GM18505 (cell line): ENCODE data around the gene DBP.

Experiments
- ATAC-seq: cut with Tn5 transposase; IDR thresholded peaks from one replicate; pipeline ENCODE4 v1.9.1; 2021; ENCODE audit not compliant: unreplicated experiment
- POLR2A ChIP-seq: IDR thresholded peaks from 4 replicates; pipeline ENCODE4 v1.6.1; 2011; ENCODE audit warnings: borderline replicate concordance; ENCODE audit not compliant: insufficient read depth, insufficient read length; ENCODE audit errors: extremely low read depth

The DBP gene

DNA sequence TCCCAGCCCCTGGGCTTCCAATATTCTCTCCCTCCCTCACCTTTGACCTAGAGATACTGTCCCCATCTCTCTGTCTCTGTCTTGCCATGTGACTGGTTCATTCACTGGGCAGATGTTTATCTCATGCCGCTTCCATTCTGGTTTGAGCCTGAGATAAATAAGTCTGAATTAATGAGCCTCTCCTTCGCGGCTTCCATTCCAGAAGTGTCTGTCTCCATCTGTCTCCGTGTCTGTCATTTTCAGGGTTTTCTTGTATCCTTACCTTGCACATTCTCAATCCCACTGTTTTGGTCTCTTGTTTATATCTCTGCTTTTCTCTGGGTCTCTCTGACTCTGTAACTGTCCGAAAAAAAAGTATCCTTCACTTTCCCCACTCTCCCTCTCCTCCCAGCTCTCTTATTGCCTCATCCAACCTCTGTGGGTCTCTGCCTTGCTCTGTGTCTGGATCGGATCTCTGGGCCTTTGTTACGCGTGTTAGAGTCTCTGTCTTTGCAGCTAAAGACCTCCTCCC is 13.6 kb downstream of the DBP start:
- no peak for TF ChIP-seq POLR2A
- ATAC-seq = no peak

- ATAC-seq = no peak
- TF ChIP-seq POLR2A = no peak
Observed at GRCh38 chr19:48619692-48620585, 17.2 kb downstream of the DBP start.

DNA sequence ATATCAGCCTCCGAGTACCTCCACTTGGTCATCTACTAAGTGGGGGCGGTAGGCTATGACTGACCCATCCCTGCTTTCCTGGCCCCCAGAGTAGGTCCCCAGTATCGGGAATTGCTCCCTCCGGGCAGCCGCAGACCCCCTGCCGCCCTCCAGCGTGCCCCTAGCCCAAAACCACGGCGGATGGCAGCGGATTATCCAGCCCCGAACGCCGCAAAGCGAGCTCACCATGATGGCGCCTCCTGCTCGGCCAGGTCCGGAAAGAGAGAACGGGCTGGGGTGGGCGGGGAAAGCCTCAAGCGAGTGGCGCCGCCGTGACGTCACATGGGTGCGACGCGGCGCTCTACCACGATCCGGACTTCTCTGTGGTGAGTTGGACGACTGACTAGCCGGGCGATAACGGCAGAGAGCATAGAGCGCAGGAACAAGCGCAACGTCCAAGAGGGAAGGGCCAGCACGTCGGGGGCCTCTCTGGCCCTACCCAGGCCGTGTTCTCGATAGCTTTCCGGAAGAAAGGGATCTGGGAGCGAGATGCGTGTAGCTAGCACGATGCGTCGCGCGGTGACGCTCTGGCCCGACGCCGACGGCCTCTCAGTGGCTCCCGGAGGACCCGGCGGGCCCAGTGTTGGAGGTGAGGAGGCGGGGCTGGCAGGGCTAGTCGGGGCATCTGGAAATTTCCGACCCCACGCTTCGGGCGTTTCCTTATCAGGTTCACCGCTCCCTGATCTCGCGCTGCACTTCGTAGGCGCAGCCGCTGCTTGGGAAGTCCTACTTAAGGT is 18.1 kb downstream of the DBP start, which contains the start of the genes RPL18 and SPHK2:
Gene RPL18 (minus strand): TSS at position 263 of the 776 bp plus-strand sequence. CDS start 35 bp downstream, at position 228.
Gene SPHK2 (plus strand): TSS at position 591 of the 776 bp plus-strand sequence. CDS start 1,009 bp downstream, outside the sequence.
- peak; percentile 98 for TF ChIP-seq POLR2A
- peak; percentile 83 for ATAC-seq

GRCh38 chr19:48618278-48618915 is 18.8 kb downstream of the DBP start:
- TF ChIP-seq POLR2A = no peak
- no peak for ATAC-seq

DNA sequence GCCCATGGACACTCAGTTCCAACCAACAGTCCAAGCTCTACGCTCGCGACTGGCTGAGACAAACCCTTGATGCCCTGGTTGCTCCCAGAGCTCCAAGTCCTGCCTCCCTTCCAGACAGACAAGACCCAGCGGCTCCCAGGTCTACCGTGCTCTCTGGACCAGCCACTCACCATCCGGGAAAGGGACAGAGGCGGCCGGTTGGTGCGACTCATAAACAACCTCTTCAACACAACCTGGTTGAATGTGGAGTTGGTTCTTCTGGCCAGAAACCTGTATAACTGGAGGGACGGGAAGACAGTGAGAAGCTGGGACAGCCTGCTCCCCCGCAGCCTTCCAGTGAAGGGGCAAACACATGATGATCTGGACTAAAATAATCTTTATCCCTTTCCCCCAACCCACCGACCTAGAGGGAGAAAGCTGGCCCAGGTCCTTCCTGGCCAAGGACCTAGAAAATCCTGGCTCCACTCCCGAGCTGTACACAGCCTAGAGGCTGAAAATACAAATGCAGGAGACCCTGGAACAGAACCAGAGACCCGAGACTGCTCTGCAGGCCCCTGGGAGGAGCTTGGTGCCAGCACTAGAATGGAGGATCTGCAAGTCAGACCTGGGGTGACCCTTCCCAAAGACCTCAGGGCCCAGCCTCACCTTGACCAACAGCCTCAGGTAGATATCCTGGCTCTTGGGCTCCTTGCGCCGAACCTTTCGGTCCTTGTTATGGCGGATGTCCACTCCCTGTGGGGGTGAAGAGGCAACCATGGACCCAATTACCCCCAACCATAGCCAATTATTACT is 19.8 kb downstream of the DBP start:
- no peak for ATAC-seq
- no peak for TF ChIP-seq POLR2A

GRCh38 chr19:48616491-48617056 is 20.6 kb downstream of the DBP start:
- peak; percentile 19 for TF ChIP-seq POLR2A
- no peak for ATAC-seq

- no peak for ATAC-seq
- peak; percentile 15 for TF ChIP-seq POLR2A
Observed at GRCh38 chr19:48616041-48616436, 21.1 kb downstream of the DBP start.

DNA sequence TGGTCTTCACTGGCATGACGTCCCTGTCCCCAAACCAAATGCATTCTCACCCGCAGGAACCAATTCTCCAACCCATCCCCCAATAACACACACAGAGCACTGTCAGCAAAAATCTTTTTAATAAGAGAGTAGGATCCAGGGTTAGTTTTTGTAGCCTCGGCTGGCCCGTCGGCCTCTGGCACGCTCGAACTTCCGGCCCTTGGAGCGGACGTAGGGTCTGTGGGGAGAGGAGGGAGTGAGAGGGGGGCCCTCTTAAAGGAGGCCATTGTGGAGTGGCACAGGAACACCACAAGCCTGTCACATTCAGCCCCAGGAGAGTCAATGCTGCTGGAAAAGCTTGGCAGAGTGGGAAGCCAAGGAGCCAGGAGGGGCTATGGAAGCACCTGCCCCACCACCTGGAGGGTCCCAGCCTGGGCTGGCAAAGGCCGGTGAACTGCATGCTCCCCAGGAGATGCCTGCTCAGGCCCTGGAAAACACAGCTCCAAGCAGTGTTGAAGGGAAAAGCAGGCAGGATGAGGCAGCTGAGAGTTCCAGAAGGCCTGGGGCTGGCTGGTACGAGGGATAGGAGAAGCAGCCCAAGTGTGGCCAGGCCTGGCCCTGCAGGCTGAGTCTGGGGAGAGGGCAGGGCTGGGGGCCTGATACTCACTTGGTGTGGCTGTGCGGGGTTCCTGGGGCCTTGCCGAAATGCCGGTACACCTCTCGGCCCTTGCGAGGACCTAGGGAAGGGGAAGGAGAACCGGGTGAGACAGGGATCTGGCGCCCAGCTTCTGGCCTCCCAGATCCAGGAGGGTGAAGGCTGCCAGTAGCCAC is 21.7 kb downstream of the DBP start:
- ATAC-seq = no peak
- no peak for TF ChIP-seq POLR2A

DNA sequence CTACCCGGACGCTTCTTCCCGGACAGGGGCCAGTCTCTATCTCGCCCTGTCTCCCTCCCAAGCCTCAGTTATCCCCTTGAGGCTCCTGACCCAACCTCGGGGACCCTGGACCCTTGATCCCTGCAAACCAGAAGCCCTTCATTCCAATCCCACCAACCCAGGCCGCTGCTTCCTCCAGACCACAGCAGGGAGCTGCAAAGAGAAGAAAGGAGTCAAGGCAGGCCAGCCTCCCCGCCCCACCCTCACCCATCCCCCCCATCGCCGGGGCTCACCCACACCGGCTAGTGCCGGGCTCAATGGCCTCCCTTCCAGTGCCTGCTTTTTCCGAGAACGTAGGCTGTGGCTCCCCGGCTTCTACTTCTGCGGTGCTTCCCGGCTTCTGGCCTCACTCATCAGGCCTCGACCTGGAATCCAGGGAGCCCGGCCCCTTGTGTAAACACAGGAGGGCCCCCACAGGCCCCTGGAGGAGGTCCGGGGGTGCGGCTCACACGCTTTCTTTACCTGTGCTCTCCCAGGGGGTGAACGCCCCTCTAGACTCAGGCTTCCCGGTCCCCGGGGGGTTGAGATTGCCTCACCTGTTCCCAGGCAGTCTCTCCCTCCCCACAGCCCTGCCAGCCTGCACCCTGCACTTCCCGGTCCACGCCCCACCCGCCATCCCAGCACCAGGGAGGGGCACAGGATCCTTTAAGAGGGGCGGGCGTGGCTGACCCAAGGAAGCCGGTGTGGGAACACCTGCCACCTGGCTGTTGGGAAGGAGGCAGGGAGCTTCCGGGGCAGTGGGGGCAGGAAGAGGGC is 22.5 kb downstream of the DBP start, which contains the start of gene FAM83E:
Gene FAM83E (minus strand): TSS at position 641 of the 795 bp plus-strand sequence. CDS start 1,704 bp downstream, outside the sequence.
- TF ChIP-seq POLR2A = no peak
- no peak for ATAC-seq

GRCh38 chr19:48613852-48614435 is 23.2 kb downstream of the DBP start:
- peak; percentile 61 for TF ChIP-seq POLR2A
- no peak for ATAC-seq

DNA sequence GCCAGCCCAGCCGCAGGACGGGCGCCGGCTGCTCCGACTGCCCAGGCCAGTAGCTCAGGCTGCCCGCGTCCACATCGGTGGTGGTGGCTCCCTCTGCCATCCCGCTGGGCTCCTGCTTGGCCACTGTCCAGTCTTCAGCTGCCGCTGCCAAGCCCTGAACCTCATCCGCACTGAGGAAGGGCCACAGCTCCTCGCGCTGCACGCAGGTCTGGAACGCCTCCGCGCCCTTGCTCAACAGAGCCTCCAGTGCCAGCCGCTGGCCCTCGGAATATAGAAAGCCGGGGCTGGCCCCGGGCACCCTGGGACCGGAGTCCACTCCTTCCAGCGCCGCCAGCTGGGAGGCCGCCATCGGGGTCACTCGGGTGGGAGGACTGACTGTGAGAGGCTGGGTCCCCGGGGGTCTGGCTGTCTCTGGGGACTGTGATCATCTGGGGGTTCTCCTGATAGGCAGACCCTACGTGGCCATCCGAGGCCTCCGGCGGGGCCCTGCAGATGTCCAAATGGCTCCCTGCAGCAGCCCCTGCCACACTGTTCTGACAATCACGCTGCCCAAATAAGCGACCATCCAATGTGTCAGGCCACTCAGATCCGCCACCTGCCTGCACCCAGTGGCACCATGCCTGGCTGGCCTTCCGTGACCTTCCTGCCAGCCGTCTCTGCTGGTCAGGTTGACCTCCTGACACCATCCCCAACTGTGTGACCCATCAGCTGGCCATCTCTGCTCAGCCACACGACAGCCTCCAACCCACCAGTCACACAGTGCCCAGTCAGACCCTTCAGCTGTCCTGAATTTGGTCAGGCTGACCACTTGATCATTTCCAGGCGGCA is 23.9 kb downstream of the DBP start:
- TF ChIP-seq POLR2A = no peak
- ATAC-seq = no peak
